Mucosa of stomach (tissue), 1 donor: Measurements from ENCODE around the gene FNDC7.
"Not testable (repeated sequence)": the region's sequence is repeated elsewhere in the genome, so short reads cannot be mapped to it uniquely, and the experiment has no call there.

Experiments
- H3K27me3 ChIP-seq: one replicate; pipeline ENCODE4 v1.7.0; 2013; ENCODE audit warnings: mild to moderate bottlenecking, low read length; ENCODE audit not compliant: control insufficient read depth, insufficient read depth
- H3K36me3 ChIP-seq: one replicate; pipeline ENCODE4 v1.7.0; 2013; ENCODE audit warnings: low read length; ENCODE audit not compliant: control insufficient read depth, insufficient read depth
- H3K4me1 ChIP-seq: one replicate; pipeline ENCODE4 v1.7.0; 2013; ENCODE audit warnings: mild to moderate bottlenecking, low read length; ENCODE audit not compliant: control insufficient read depth, insufficient read depth
- H3K4me3 ChIP-seq: one replicate; pipeline ENCODE4 v1.7.0; 2013; ENCODE audit warnings: low read length
- H3K9ac ChIP-seq: one replicate; pipeline ENCODE4 v1.7.0; 2013; ENCODE audit warnings: mild to moderate bottlenecking, low read length, moderate library complexity
- H3K9me3 ChIP-seq: one replicate; pipeline ENCODE4 v1.7.0; 2013; ENCODE audit warnings: mild to moderate bottlenecking, low read length, moderate library complexity; ENCODE audit not compliant: control insufficient read depth
- donor health status: Pancreatic carcinoma.

The FNDC7 gene

DNA sequence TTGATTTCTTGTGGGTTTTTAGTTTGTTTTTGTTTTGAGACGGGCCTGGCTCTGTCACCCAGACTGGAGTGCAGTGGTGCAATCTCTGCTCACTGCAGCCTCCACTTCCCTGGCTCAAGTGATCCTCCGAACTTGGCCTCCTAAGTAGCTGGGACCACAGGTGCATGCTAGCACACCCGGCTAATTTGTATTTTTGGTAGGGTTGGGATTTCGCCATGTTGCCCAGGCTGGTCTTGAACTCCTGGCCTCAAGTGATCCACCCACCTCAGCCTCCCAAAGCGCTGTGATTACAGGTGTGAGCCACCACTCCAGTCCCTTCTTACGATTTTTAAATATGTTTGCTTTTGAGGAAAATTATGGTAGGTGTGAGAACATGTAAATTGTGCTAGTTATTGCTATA, 10.6 kb upstream of the FNDC7 start:
- H3K9me3 ChIP-seq, H3K27me3 ChIP-seq, H3K9ac ChIP-seq, H3K4me1 ChIP-seq, H3K4me3 ChIP-seq: not testable (repeated sequence)
- peaks cover 10% of the 10 kb centered on the region for H3K36me3 ChIP-seq

GRCh38 chr1:108703939-108704338, 8.8 kb upstream of the FNDC7 start:
- H3K9me3 ChIP-seq, result no peaks in the 10 kb centered on the region
- H3K9ac ChIP-seq, result no peak overlapping the region
- no peak overlapping the region for H3K4me3 ChIP-seq
- peaks cover 4% of the 10 kb centered on the region for H3K27me3 ChIP-seq
- H3K36me3 ChIP-seq, result peaks cover 4% of the 10 kb centered on the region
- H3K4me1 ChIP-seq, result peaks cover 5% of the 10 kb centered on the region

- Histone ChIP-seq H3K9ac (no peak overlapping the region), H3K4me3 (no peak overlapping the region), H3K36me3 (no peaks in the 10 kb centered on the region), H3K9me3 (no peaks in the 10 kb centered on the region), H3K27me3 (peaks cover 4% of the 10 kb centered on the region), H3K4me1 (peaks cover 5% of the 10 kb centered on the region)
Measured at GRCh38 chr1:108704496-108704895, 8.2 kb upstream of the FNDC7 start.

DNA sequence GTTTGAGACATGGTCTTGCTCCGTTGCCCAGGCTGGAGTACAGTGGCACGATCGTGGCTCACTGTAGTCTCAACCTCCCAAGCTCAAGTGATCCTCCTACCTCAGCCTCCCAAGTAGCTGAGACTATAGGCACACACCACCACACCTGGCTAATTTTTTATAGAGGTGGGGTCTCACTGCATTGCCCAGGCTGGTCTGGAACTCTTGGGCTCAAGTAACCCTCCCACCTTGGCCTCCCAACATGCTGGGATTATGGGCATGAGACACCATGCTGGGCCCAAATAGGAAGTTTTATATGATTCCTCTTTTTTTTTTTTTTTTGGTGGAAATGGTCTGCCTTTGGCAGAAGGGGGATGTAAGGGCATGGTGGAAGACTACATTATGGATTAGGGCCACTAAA, 6.1 kb upstream of the FNDC7 start:
- H3K9me3 ChIP-seq, result no peaks in the 10 kb centered on the region
- peaks cover 4% of the 10 kb centered on the region for H3K27me3 ChIP-seq
- H3K4me3 ChIP-seq, result no peak overlapping the region
- peaks cover 5% of the 10 kb centered on the region for H3K4me1 ChIP-seq
- H3K9ac ChIP-seq, result no peak overlapping the region
- no peaks in the 10 kb centered on the region for H3K36me3 ChIP-seq

DNA sequence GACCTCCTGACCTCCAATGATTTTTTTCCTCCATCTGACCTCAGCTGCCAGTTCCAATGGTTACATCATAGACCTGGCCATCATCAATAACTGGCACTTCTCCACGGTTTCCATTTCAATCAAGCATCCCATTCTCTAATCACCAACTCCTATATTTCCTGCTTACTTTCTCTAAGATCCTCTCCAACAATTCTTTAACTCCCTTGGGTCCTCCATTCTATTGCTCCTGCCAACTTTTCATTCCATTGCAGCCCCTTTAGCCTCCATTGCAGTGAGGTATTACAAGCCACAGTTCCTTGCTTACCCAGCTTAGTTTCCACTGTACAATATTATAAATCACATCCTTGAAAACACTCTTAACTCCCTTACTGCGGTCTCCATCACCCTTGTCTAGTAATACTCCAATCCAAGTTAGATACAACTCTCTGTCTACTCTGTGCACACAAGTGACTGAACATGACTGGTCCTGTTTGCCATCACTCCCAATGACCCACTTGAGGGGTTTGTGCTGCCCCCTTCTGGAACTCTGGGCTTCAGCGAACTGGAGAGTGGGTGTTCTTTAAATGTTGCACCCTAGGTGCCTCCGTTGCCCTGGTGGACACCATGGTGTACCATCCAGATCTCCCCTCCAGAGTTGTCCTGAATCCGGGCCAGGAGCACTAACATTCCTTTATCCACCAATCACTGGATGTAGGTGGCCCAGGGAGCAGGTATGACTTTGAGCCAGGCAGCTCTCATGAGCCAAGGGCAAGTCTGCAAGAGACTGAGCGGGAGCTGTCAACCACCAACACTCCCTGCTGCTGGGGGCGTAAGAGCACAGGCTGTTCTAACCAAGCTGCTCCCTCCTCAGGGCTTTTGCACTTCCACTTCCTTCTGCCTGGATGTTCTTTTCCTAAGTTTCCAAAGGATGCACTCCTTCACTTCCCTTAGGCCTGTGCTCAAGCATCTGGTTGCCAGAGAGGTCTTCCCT, 3.7 kb upstream of the FNDC7 start:
- Histone ChIP-seq H3K36me3 (no peaks in the 10 kb centered on the region), H3K9ac (no peak overlapping the region), H3K4me3 (no peak overlapping the region)

GRCh38 chr1:108715932-108716331, 3.2 kb downstream of the FNDC7 start:
- H3K4me1 ChIP-seq, result peaks cover 8% of the 10 kb centered on the region

More for the DNA sequence above, 3.7 kb upstream of the FNDC7 start:
- no peaks in the 10 kb centered on the region for H3K9me3 ChIP-seq
- H3K27me3 ChIP-seq, result peaks cover 4% of the 10 kb centered on the region
- peaks cover 5% of the 10 kb centered on the region for H3K4me1 ChIP-seq

GRCh38 chr1:108716437-108717230, 3.9 kb downstream of the FNDC7 start:
- Histone ChIP-seq H3K27me3 (no peaks in the 10 kb centered on the region), H3K9ac (no peak overlapping the region), H3K4me1 (peaks cover 8% of the 10 kb centered on the region), H3K4me3 (no peak overlapping the region), H3K9me3 (no peaks in the 10 kb centered on the region), H3K36me3 (no peaks in the 10 kb centered on the region)

More at GRCh38 chr1:108715932-108716331, 3.2 kb downstream of the FNDC7 start:
- Histone ChIP-seq H3K4me3 (no peak overlapping the region), H3K9ac (no peak overlapping the region), H3K27me3 (no peaks in the 10 kb centered on the region), H3K9me3 (no peaks in the 10 kb centered on the region), H3K36me3 (no peaks in the 10 kb centered on the region)

DNA sequence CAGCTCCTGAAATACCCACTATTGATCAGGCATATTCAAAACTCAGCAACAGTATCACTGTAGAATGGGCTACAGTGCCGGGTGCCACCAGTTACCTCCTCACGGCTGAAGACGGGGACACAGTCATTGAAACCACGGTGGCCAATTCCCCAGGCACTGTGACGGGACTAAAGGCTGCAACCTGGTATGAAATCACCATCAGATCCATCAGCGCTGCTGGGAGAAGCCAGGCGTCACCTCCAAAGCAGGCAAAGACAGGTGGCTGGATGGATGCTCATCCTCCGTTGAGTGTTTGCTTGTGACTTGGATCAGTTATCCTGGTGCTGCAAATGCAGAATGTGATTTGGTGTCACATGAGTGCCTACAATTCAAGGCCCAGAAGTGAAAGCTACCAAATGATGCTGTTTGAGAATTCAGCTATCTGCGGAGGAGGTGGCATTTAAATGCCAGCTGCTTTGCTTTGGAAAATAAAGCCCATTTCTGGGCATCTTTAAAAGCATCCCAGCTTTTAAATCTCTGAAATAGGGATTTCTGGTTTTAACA, 5.1 kb downstream of the FNDC7 start:
- H3K27me3 ChIP-seq, result no peaks in the 10 kb centered on the region
- H3K4me1 ChIP-seq, result peaks cover 8% of the 10 kb centered on the region
- H3K9ac ChIP-seq, result no peak overlapping the region
- H3K4me3 ChIP-seq, result no peak overlapping the region
- H3K36me3 ChIP-seq, result no peaks in the 10 kb centered on the region
- H3K9me3 ChIP-seq, result no peaks in the 10 kb centered on the region

- H3K9ac ChIP-seq, result no peak overlapping the region
- no peak overlapping the region for H3K4me3 ChIP-seq
Measured at GRCh38 chr1:108718927-108719655, 6.4 kb downstream of the FNDC7 start.

DNA sequence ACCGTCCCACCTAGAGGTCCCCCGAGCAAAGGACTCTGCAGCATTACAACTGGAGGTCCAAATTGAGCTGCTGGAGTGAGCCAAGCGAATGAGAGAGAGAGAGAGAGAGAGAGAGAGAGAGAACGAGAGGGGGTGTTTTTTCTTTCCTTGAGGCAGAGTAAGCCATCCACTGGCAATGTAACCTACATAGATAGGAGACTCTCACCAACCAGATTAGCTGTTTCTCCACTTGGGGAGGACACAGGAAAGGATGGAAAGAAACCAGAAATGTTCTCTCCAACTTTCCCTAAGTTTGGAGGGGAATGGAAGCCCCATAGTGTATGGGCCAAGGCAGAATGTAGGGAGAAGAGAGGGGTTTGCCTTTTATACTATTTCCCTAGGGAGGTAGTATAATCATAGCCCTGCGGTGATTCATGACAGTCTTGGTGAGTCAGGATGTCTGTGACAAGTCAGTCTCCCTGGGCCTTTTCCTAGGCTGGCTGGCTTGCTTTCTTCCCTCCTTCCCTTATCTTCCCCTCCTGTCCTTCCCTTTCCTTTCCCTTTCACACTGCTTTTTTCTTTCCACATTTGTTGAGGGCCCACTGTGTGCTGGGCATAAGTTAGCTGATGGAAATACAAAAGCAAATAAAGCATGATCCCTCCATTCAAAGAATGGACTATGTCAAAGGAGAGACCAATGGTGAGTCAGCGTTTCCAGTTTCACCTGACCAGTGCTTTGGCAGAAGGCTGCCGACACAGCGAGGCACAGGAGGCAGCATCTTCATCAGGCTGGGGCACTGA, 7.1 kb downstream of the FNDC7 start:
- Histone ChIP-seq H3K36me3 (no peaks in the 10 kb centered on the region), H3K9ac (no peak overlapping the region), H3K4me3 (no peak overlapping the region), H3K4me1 (peaks cover 8% of the 10 kb centered on the region), H3K9me3 (no peaks in the 10 kb centered on the region), H3K27me3 (no peaks in the 10 kb centered on the region)

More at GRCh38 chr1:108718927-108719655, 6.4 kb downstream of the FNDC7 start:
- Histone ChIP-seq H3K9me3 (no peaks in the 10 kb centered on the region), H3K36me3 (no peaks in the 10 kb centered on the region), H3K4me1 (peaks cover 8% of the 10 kb centered on the region), H3K27me3 (no peaks in the 10 kb centered on the region)

DNA sequence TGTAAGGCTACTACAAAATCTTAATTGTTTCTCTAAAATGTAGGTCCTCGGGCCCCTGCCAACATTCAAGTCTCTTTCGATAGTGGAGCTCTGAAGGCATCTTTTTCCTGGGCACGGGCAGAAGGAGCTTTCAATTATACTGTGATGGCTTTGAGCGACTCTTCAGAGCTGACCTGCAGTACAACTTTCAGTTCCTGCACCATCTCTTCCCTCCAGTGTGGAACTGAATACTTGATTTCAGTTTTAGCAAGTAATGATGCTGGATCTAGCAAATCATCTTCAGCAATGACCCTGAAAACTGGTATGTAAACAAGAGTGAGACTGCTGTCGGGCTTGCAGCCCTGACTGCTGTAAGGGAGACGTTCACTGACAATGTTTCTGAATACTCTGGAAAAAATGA, 9.6 kb downstream of the FNDC7 start:
- H3K27me3 ChIP-seq, result no peaks in the 10 kb centered on the region
- H3K36me3 ChIP-seq, result no peaks in the 10 kb centered on the region
- no peak overlapping the region for H3K9ac ChIP-seq
- H3K4me1 ChIP-seq, result peaks cover 16% of the 10 kb centered on the region
- H3K9me3 ChIP-seq, result no peaks in the 10 kb centered on the region
- no peak overlapping the region for H3K4me3 ChIP-seq
